ELF-1 (cell line): ENCODE measurements around the gene CBLL1.

Source experiments
- DNase-seq: peaks from one replicate; pipeline ENCODE4 v3.0.0-alpha.2; 2016; ENCODE audit warnings: low read depth, low spot score

Gene CBLL1

DNA sequence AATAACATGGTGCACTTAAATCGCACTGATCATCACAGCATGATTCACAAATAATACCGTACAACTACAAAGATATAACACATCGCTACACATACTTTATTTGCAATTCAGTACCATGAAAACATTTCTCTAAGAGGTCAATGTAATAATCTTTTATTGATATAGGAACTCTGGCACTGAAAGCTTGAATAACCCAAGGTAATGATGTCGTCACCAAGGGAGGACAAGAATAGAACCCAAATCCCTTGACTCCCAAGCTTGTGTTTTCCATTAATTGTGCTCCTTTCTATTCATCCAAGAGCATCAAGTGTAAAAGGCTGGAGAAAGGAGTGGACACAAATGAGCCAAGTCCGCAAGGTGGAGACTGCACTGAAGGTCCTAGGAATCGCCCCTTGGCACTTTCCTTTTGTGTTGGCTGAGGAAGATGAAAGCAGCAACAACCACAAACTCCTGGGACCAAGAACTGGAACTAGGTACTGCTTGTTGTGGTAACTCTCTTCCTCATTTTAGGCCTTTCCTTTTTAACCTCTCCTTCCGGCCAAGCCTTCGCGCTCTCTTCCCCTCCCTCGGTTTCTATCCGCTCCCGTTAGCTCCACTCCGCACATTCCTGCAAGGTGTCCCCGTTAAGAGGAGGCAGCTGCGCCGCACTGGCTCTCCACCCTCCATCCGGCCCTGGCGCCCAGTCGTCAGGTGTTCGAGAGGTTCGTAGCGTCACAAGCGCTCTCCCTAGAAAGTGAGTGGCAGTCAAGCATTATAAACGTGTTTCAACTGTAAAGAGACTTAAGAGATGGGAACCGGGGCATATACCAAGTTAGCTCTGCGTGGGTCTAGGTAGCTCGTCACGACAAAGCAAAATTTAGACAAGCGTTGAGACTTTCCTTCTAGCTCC, 1.0 kb upstream of the CBLL1 start:
- no peak for DNase-seq

DNA sequence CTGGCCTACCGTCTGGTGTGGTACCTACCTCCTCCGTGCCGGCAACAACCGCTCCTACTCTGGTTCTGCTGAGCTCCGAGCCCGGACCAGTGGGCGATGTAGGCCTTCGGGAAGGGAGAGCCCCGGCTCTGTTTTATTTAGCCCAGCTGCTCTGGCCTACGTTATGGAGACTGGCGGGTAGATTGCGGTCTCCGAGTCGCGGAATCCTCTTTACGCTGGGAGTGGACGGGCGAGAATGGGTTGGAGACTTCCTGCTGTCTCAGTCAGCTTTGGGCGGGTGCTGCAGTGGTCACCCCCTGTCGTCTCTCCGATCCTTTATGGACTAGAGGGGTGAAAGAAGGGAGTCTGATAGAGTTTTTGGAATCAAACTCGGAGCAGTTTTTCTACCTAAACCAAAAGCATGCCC, 406 bp downstream of the CBLL1 start:
- DNase-seq = no peak

DNA sequence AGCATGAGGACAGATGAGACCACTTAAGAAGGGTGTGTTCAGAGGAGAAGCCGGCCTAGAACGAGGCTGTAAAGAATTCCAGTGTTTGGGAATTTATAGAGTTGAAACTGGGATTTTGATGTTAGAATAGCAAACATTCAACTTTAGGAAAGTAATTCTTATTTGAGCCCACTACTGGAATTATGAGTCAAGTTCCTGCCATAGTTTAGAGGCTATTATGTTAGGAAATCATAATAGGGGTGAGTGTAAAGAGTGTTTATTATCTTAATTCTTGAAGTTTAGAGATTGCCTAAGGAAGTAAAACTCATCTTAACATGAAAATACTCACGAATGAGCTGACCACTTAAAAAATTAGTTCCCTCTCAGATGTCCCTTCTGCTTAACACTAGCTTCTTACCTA, 2.1 kb downstream of the CBLL1 start:
- no peak for DNase-seq

DNA sequence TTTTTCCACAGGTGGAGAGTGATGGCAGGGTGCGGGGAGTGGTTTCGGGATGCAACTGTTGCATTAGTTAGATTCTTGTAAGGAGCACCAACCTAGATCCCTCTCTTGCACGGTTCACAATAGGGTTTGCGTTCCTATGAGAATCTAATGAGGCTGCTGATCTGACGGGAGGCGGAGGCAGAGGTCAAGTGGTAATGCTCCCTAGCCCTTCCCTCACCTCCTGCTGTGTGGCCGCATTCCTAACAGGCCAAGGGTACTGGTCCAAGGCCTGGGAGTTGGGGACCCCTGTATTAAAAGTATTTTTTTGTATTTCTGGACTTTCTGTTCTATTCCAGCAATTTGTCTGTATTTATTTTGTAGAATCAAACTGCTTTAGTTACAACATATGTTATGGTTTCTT, 7.2 kb downstream of the CBLL1 start:
- no peak for DNase-seq

DNA sequence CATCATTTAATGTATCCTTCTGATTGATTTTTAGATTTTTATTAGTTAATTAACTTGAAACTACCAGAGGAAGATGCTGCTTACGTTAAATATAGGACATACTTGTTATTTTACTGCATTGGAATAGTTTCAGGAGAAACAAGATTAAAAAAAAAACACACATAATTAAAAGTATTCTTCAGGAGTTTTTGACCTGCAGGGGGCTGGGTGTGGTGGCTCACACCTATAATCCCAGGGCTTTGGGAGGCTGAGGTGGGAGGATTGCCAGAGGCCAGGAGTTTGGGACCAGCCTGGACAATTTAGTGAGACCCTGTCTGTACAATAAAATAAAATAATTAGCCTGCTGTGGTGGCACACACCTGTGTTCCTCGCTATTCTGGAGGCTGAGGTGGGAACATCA, 10.7 kb downstream of the CBLL1 start:
- no peak for DNase-seq

DNA sequence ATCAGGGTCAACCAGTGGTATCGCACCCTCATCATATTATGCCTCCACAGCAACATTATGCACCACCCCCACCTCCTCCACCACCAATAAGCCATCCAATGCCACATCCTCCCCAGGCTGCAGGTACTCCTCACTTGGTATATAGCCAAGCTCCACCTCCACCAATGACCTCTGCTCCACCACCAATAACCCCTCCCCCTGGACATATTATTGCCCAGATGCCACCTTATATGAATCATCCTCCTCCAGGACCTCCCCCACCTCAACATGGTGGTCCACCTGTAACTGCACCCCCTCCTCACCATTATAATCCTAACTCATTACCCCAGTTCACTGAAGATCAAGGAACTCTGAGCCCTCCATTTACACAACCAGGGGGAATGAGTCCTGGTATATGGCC, 14.7 kb downstream of the CBLL1 start:
- no peak for DNase-seq

DNA sequence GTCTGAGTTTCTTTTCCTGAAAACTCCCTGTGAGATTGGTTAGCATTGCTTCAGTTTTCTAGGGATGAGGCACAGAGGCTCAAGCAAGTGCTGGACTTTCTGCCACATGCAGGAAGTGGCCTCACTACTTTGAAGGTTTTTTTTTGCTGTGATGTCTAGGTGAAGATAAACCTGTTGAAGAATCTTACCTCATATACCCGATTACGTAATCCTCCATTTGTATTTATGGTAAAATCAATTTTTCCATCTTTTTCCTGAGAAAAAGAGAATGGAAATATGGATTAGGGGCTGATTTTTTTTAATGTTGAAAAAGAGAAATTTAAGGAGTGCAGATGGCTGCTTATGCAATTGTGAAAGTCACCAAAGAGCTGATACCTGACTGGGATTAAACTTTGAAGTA, 23.4 kb downstream of the CBLL1 start:
- DNase-seq = no peak

DNA sequence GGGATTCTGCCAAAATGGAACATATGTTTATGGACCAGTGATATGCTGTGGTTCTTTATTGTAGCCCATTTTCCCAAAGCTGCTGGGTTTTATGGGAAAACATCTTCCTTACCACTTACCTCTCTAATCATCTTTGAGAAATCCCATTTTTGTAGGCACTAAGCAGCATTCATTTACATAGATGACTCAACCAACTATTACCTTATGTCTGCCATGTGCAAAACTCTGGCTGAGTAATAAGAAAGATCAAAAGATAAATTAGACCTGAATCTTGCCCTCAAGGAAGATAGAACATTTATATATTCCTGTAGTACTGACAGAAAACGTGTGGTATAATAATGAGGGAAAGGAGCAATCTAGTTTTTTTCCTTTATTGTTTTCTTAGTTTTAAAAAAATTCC, 24.3 kb downstream of the CBLL1 start:
- DNase-seq = no peak

DNA sequence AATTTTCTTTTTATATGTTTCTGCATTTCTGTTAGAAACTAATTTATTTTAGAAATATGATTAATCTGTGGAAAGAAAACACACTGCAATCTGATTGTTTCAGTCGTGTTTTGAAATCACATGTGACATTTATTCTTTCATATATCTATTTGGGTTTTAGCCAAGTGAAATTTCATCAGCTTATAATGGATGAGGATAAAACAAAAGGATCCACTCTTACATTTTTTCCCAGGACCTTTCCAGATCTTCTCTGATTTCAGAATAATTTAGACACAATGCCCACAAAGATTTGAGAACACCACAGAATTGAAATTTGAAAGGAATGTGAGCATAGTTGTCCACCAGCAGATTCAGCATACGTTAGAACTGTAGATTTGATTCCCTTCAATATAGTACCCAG, 29.1 kb downstream of the CBLL1 start:
- DNase-seq = no peak

DNA sequence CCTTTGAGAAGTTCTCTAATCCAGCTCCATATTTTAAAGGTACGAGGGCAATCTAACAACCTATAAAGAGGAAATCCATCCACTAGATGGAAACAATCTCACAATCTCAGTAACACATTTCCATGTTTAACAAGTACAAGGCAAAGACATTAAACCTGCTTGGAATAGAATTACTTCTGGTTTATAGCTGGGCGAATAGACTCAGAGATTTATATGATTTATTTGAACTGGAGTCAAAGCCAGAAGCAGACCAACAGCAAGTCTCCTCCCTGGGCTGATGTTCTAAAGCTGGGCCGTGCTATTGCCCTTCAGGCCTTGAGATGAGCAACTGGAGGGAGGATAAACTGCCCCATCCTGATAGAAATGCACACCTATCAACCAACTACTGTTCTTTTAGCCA, 33.8 kb downstream of the CBLL1 start:
- no peak for DNase-seq

DNA sequence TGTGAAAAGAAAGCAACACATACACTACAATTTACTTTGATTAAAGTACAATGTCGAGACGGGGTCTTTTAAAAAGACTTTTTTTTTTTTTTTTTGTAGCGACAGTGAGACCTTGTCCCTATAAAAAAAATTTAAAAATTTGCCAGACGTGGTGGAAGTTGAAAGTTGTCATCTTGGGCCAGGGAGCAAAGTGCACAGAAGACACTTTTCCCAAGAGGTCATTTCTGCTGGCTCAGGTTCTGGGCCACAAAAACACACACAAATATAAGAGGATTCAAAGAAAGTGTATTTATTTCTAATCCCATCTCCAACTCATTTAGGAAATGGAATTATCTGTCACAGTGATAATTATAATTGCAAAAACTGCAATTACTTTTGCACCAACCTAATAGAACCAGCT, 34.3 kb downstream of the CBLL1 start:
- DNase-seq = no peak

DNA sequence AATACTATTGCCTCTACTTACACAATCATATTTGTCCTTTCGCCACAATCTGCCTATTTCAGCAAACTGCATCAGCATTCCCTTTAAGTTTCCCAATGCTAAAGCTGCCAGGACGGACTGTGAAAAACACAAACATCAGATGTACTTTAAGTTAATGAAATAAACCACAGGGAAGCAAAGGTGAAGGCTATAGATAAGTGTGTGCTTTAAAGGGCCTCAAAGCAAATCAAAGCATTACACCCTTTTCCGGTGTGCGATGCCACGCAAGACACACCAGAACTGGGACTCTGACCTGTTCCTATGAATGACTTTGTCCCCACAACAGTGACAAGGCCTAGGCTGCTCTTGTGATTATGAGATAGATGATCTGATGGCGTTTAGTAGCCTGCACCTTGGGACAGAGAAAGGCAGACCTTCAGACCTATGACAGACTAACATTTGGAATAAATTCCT, 35.7 kb downstream of the CBLL1 start:
- no peak for DNase-seq

DNA sequence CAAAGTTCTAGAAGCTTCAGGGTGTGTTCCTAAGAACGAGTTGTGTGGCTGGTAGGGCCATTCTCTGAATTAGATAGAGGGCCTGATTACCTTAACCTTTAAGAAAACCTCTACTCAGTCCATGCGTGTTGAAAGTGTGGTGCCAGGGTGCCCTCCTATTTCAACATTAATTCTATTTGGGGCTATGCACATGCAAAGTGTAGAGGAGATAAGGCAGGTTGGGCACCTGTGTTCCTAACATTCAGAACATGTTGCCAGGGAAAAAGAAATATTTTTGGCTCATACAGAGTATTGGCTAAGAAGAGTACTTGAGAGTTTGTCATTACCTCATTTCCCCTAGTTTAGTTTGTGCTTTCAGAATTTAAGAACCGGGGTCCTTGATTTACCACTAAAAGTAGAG, 38.4 kb downstream of the CBLL1 start:
- DNase-seq = no peak

DNA sequence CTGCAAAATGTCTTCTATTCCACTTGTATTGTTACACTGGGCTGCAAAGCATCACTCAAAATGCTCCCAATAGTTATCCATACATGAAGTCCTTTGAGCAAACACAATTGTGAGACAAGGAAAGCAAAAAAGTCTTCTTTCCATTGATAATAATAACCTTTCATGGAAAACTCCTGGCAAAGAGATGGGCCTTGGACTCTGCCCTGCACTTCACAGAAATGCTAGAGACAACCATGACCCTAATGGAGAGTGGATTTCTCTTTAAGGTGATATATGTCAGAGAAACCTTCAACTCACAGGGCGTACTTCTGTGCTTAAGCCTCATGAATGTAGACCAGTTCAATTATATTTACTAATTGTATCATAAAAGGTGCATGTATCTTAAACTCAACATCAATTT, 39.7 kb downstream of the CBLL1 start:
- DNase-seq = no peak

DNA sequence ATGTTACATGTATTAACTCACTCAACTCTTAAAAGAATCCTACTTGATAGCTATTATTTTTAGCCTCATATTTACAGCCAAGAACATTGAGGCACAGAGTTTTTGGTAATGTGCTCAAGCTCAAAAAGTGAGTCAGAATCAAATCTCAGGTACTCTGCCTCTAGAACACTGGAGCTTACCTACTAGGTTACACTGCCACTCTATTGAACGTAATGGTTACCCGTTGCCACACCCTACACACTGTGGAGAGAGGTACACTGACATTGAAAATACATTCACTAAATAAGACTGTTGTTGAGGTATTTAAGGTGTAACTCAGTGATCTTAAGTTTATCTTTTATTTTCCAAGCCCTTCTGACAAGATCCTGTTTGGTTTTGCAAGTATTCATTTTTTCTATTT, 41.2 kb downstream of the CBLL1 start:
- DNase-seq = no peak

DNA sequence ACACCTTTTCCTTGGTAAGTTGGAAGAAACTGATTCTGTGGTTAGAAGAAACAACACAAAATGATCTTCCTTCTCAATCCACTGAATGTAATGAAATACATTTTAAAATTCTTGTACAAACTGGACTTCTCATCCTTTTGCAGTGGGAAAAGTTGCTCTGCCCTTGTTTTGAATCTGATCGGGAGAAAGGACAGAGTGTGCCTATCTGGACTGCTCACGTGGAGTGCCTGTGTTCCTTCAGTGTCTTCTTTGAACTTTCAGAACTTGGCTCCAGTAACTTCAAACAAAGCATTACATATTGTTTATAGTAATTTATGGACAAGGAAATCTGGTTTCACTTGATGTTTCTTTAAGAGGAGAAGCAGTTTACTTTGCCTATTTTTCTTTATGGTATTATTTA, 42.0 kb downstream of the CBLL1 start:
- DNase-seq = no peak

DNA sequence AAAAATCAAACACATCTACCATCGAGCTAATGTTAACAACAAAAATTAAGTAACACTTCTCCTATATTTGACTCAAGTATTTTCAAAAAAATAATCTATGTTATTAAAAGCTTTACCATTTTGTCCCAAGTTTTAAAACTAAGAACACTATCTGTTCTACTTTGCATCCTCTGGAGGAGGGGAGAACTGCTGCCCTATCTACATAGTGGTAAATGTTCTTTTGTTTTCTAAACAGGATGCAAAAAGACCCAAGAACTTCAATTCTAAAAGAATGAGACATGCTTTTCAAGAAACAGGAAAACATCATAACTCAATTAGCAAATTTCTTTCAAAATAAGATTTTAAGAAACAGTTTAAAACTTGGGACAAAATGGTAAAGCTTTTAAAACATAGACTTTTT, 44.3 kb downstream of the CBLL1 start:
- DNase-seq = no peak

DNA sequence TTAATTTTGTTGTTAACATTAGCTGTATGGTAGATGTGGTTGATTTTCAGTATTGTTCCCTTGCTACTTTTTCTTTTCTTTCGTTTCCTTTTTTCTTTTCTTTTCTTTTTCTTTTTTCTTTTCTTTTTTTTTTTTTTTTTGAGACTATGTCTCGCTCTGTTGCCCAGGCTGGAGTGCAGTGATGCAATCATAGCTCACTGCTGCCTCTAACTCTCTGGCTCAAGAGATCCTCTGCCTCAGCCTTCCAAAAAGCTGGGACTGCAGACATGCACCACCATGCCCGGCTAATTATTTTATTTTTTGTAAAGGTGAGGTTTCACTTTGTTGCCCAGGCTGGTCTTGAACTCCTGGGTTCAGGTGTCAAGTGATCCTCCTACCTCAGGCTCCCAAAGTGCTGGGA, 44.7 kb downstream of the CBLL1 start:
- no peak for DNase-seq

DNA sequence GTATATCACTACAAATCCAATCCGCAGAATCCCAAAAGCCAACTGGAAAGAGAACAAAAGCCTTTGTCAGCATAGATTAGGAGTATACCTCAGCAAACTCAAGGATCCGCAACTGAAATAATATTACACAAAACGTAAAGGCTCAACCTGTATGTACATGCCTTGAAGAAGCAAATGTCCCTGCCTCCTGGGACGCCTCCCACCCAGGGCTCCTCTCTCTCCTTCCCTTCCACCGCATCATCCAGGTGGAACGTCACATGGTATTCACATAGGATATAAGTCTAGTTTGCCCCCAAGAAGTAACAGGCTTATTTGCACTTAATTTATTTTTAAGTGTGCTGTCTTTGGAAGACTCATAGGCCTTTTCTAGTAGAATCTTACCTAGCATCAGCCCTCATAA, 45.7 kb downstream of the CBLL1 start:
- no peak for DNase-seq

DNA sequence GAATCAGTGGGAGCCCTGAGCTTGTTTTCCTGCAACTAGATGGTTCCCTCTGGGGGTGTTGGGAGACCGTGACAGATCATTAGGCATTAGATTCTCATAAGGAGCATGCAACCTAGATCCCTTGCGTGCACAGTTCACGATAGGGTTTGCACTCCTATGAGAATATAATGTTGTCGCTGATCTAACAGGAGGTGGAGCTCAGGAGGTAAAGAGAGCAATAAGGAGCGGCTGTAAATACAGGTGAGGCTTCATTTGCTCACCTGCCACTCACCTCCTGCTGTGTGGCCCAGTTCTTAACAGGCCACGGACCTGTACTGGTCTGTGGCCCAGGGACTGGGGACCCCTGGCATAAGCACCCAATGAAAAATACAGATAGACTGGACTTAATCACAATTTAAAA, 48.4 kb downstream of the CBLL1 start:
- DNase-seq = no peak

DNA sequence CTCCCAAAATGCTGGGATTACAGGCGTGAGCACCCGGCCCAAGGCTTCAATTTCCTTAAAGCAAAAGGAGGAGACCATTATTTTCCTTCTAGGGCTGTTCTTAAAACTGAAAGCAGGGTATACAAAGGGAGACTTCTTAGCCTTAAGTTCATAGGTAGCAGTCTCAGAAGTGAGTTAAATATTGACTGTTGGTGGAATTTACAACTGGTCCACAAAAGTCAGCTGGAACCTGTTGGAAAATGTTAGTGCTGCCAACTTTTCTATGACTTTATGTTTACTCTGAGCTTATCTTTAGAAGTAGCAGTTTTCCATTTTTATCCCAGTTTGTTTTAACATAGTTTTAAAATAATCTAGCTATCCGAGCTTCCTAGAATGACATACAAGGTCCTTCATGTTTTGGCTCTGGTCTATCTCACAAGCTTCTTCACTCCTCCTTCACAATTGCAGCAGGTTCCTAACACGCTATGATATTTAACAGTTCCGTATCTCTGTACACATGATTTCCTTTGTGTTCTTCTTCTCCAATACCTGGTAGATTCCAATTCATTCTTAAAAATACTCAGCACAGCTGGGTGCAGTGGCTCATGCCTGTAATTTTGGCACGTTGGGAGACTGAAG, 55.8 kb downstream of the CBLL1 start:
- DNase-seq = no peak

DNA sequence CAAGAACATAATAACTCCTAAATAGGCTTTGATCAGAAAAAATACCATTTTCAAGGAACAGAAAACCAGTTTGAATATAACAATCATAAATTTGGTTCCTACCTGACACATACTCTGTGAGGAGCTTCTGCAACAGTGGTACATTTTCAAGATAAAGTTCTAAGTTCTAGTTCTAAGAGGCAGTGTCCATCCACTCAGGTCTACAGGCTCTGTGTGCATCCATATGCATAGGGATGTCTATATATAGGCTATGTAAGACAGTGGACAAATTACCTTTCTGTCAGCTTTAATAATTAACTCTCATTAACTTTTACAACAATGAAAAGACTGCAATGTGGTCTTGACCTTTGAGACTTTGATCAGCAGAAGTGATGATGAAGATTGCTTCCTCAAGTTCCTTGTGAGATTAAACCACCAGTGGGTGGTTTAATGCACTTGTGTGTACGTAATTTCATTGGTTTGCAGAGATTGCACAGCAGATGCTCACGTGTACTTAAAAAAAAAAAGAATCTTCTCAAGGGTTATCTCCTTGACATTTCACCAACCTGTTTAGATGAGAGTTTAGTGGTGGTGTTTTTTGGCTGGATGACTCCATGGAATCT, 59.2 kb downstream of the CBLL1 start, which contains the start of gene SLC26A3:
Gene SLC26A3, minus strand, starts transcription at position 215 of the 602 bp plus-strand sequence. CDS start 8,714 bp downstream, outside the sequence.
- DNase-seq = no peak

DNA sequence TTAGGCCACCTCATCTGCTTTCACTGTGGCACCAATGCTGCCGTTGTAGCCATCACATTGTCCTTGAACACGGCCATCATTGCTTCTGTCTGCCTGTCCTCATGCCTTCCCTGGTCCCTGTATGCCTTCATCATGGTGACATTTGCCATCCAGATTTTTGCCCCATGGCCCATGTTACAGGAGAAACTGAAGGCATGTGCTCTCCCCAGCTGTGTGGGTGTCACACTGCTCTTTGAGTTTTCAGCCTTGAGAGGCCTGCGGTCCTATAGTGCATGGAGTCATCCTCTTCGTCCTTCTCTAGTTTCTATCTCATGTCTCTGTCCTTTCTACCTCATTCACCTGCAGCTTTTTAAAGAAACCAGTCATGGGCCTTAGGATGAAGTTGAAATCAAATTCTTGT, 65.2 kb downstream of the CBLL1 start:
- DNase-seq = no peak
